GM18520 (cell line): ENCODE data around the gene ARPC1A.
"Not testable (repeated sequence)": the region's sequence is repeated elsewhere in the genome, so short reads cannot be mapped to it uniquely, and the experiment has no call there.

Experiments
- ATAC-seq: cut with Tn5 transposase; IDR thresholded peaks from one replicate; pipeline ENCODE4 v1.9.1; 2021; ENCODE audit not compliant: unreplicated experiment

Gene ARPC1A

GRCh38 chr7:99406557-99406956, 80.9 kb downstream of the ARPC1A start:
- ATAC-seq = no peak

DNA sequence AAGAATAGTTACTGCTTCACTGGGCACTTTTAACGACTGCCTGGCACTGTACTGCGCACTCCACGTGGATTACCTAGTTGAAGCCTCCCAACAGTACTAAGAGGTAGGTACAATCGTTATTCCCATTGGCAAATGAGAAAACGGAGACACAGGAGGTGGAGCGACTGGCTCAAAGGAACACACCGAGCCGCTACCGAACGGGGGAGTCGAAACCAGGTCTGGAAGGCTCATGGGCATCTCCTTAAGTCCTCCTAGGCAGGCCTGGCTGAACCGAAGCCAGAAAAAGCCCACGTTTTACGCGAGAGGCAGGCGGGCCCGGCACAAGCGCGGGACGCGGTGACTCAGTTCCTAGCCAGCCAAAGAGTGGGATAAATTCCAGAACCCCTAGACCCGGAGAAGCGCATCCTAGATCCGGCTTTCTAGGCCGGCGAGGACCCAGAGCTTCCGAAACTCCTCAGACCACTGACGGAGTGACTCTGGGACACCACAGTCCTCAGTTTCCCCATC, 82.2 kb downstream of the ARPC1A start:
- no peak for ATAC-seq

DNA sequence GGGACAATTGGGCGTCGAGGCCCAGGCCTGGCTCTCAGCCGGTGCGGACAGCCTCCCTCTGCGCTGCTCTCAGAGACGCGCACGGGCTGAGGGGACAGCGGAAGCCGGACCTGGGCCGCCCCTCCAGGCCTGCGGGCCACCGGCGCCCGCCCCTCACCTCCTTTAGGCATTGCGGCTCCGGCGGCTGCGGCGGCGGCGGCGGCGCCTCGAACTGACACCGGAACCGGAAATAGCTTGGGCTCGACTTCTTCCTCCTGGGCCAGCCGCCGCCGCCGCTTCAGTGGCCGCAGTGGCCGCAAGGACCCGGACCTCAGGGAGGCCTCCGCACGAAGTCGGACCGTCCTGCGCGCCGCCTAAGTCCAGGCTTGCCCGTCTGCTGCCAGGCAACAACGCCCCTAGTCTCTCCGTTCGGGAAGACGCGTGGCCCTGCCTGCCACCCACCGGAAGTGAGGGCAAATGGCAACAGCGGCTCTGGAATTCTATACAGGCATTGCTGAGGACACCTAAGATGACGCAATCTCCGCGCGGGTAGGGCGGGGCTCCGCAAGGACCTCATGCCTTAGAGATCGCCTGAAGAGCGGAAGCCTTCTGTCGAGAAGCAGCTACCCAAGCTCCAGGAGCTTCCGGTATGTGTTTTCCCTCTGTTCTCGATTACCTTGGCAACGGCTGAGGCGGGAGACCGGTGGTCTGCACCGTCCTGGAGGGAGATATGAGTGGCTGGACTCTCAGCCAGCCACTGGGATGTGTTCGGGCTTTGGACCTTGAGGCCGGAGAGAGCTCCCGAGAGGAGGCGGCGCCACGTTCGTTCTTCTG, 82.9 kb downstream of the ARPC1A start, which contains the start of the genes BUD31 and PDAP1:
BUD31 (plus strand) TSS at position 591 of the 813 bp plus-strand sequence. CDS start 2,124 bp downstream, outside the sequence.
PDAP1 (minus strand) TSS at position 219 of the 813 bp plus-strand sequence; CDS start at position 170, 49 bp downstream.
- ATAC-seq = peak; percentile 73

DNA sequence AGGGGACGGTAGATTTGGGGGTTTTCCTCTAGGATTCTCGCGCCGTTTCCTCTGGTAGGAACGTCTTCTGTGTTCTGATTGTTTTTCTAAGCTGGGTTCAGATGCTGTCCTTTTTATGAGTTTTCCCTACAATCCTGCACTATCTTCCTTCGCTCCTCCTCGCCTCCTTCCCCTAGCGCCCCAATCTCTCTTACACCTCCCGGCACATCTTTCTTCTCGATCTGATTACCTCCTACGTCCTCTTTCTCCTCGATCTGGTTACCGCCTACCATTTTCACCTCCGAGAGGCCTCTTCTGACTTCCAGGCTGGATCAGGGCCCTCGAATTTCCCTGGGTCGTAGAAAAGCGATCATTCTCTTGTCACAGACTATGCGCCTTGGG, 83.5 kb downstream of the ARPC1A start:
- peak; percentile 1 for ATAC-seq

GRCh38 chr7:99409806-99410205, 84.1 kb downstream of the ARPC1A start:
- no peak for ATAC-seq

- no peak for ATAC-seq
These were observed 84.9 kb downstream of the ARPC1A start for GRCh38 chr7:99410635-99411034.

DNA sequence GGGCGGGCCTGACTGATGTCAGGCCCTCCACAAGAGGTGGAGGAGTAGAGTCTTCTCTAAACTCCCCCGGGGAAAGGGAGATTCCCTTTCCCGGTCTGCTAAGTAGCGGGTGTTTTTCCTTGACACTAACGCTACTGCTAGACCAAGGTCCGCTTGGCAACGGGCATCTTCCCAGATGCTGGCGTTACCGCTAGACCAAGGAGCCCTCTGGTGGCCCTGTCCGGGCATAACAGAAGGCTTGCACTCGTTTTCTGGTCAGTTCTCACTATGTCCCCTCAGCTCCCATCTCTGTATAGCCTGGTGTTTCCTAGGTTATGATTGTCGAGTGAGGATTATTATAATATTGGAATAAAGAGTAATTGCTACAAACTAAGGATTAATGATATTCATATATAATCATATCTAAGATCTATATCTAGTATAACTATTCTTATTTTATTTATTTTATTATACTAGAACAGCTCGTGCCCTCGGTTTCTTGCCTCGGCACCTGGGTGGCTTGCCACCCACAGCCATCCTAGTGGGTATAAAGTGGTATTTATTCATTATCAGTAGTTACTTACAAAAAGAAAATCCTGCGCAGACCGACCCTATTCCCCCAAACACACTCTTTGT, 89.9 kb downstream of the ARPC1A start:
- not testable (repeated sequence) for ATAC-seq
